LoVo (cell line): Measurements from ENCODE around the gene GPR25.

Source experiments
- DNase-seq: peaks from one replicate; pipeline ENCODE4 v3.0.0-alpha.2; 2016; ENCODE audit warnings: low spot score

The GPR25 gene

DNA sequence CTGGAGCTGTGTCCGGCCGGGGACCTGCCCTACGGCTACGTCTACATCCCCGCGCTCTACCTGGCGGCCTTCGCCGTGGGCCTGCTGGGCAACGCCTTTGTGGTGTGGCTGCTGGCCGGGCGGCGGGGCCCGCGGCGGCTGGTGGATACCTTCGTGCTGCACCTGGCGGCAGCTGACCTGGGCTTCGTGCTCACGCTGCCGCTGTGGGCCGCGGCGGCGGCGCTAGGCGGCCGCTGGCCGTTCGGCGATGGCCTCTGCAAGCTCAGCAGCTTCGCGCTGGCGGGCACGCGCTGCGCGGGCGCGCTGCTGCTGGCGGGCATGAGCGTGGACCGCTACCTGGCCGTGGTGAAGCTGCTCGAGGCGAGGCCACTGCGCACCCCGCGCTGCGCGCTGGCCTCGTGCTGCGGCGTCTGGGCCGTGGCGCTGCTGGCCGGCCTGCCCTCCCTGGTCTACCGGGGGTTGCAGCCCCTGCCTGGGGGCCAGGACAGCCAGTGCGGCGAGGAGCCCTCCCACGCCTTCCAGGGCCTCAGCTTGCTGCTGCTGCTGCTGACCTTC lies 412 bp downstream of the GPR25 start:
- DNase-seq, result no peak

DNA sequence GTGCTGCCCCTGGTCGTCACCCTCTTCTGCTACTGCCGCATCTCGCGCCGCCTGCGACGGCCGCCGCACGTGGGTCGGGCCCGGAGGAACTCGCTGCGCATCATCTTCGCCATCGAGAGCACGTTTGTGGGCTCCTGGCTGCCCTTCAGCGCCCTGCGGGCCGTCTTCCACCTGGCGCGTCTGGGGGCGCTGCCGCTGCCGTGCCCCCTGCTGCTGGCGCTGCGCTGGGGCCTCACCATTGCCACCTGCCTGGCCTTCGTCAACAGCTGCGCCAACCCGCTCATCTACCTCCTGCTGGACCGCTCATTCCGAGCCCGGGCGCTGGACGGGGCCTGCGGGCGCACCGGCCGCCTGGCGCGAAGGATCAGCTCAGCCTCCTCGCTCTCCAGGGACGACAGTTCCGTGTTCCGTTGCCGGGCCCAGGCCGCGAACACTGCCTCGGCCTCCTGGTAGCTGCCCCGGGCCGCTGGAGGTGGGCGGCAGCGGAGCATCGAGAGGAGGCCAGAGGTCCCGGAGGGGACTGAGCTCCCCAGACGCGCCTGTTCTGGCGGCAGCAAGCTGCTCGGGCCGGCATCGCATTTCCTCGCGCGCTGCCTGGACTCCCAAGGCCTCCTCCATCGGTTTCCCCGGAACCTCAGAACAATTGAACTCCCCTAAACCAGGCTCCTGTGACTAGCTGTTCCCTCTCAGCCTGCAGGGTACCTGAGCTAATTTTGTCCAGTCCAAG lies 1.1 kb downstream of the GPR25 start:
- DNase-seq, result no peak

DNA sequence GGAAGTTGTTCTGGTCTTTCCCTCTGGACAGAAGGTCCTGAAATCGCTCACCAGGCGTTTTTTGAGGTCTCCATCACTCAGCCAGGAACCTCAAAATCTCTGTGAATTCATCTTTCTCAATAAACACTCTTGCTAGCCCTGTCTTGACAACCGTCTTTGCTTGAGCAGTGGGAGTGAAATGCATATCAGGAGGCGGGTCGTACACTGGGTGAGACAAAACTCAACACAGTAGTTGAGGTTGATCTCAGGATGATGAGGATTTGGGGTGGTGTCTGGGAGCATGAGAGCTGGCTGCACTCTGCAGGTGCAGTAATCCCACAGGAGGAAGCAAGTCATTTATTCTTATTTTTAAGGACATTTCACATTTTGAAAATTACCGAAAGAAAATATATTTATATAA lies 1.9 kb downstream of the GPR25 start:
- DNase-seq, result no peak

DNA sequence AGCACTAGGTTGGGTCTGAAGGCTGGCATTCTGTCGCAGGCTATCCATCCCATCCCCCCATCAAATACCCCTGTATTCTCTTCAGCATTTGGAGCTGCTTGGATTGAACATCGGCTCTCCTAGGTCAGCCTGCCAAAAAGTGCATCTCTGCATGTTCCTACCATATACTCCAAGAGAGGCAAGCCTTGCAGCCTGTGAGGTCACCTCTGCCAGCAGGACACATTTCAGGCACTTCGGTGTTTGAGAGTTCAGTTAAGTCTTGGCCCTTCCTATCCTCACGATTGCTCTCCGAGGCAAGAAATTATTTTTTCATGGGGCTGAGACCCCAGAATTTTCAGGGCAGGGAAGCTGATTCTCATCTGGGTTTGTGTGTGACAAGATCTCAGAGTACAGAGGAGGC lies 2.6 kb downstream of the GPR25 start:
- DNase-seq, result no peak

DNA sequence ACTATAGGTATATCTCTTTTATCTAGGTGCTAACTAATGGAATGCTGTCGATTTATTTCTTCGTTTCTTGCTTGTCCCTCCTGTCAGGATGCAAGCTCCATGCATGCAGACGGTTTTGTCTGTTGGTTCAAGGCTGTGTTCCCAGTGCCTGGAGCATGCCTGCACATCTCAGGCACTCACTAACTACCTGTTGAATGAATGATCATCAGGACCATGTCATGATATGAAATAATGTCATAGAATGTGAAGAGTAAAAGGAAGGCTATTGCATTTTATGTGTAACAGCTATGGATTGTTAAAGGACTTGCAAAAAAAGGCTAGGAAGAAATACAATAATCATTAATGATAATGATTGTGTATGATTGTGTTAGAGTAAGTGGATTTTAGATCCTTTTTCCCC lies 4.2 kb downstream of the GPR25 start:
- DNase-seq, result no peak

DNA sequence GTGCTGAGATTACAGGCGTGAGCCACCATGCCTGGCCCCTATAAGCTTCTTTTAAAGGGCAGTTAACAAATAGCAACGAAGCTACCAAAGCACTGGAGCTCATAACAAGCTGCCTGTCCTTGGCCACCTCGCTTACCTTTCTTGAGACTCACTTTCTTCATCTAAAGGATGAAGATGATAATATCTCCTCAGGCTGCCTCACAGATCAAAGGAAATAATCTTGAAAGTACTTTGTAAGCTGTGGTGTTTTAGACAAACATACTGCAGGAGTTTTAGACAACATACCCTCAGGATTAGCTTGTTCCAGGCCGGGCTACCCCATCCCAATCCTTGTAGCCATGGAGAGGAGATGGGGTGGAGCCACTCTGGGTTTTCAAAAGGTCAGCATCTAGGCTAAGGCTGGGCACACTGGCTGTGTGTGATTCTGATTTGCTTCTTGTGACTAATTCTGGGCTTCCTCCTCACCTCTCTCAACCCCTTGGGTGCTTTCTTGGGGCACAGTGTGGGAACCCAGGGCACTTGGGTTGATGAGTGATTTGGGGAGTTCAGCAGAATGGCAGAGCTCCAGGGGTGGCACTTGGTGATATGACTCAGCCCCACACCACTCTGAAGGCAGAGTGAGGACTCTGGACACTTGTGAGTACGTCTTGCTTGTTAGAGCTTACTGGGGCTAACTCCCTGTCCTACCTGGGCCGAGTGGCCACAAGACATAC lies 5.2 kb downstream of the GPR25 start:
- no peak for DNase-seq

DNA sequence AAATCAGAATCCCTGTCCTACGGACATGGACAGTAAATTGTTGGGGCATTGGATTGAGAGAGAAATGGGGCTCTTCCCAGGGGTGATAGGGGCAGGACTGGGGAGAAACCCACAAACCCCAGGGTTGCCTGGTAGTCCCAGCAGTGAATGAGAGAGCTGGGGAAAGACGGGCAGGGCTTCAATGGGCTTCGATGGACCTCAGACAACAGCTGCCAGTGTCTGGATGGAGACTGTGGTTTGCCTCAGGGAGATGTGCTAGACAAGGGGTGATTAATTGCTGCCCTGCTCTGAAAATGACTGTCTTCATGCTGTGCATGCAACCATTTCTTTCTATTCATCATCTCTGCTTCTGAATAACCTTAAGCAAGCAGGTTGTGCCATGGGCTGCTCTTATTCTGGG lies 7.4 kb downstream of the GPR25 start:
- no peak for DNase-seq

DNA sequence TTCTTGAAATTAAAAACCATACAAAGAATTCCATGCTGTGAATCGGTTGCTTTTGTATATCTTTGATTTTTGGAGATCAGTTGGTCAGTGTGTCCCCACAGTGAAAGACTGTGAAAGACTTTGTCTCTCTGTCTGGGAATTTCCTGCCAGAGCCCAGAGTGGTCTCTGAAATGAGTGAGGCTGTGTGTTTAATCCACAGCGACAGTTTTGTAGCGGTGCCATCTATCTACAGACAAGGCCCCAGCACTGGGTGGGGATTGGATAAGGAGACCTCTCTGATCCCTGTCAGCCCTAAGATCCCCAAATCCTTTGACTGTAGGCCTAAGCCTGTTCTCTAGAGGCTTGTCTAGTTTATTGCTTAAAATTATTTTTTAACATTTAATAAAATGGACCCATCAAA lies 10.3 kb downstream of the GPR25 start:
- DNase-seq, result no peak

DNA sequence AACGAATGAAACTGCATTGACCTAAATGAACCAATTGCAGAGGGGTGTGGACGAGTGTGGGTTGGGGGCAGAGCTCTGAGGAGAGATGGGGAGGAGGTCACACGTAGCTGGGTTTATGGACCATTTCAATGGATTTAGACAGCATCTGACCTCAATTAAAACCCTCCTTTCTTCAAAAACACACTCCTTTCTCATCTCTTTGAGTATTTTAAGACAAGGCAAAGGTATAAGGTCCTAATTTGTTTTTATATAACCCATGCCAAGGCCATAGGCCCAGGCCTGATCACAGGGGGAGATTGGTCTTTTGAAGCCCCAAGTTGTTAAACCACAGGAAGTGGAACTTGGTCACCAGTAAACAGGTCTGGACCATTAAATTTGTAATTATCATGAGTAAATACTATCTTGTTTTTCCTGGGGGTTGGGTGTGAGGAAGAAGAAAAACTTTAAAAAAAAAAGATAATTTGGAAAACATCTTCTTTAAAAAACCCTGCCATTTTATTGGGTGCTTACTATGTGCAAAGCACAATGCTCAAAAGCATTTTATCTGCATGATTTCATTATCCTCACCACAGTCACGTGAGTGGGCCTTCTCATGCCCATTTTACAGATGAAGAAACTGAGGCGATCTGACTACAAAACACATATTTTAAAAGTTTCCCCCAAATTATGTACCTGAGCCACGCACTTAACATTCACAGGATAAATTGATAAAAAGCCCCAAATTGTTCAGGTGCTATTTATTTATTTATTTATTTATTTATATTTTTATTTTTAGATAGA lies 13.0 kb downstream of the GPR25 start:
- DNase-seq, result no peak

DNA sequence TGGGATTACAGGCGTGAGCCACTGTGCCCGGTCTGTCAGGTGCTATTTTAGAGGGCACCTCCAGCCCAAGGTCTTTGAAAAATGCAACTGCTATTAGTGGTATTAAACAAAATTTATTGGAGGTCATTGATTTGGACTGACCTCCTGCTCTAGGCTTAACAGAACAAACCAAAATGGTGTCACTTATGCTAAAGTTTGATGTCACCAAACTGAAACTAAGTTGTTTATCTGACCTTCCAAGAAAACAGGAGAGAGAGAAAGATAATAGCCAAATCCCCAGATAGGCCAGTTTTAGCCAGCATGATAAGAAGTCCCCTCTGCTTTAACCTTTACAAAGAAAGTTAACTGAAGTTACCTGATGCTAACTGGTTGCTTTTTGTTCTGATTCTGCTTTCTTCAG lies 13.8 kb downstream of the GPR25 start:
- DNase-seq, result no peak

DNA sequence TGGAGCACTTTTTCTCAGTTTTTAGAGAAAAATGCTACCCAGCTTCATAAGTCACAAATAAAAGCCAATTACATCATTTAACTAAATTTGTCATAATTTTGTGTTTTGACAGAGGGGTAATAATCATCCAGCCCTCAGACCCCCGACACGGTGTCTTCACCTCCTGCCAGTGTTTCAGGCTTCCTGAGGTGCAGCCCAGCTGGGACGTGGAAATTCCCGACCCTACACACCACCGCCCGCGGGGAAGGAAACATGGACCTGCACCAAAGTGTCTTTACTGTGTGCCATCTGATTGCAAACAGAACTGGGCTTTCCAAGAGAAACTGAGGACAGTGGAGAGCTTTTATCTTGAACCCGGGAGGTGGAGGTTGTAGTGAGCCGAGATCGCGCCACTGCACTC lies 14.3 kb downstream of the GPR25 start:
- DNase-seq, result no peak

DNA sequence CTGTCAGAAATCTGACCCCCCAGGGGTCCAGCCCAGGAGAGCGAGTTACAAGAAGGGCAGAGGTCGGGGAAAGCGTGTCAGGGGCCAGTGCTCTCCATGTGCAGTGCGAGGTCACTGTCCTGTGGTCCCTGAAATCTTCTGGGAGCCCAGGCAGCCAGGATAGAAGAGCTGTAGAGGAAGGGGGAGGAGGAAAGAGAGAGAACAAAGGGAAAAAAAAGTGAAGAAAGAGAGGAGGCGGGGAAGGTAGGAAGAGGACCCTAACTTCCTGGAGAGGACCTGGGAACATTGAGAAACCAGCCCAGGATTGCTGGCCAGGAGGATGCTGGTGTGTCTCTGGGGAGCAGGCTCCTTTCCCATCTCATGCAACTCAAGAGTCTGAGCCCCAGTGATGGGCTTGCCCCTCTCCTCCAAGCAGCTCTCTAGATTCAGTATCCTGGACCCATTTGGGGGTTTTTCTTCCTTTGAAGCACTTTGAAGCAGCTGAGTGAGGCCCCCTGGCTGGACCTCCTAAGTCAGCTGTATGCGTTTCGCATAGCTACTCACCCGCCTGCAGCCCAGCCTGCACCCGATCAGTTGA lies 15.1 kb downstream of the GPR25 start:
- DNase-seq, result no peak

DNA sequence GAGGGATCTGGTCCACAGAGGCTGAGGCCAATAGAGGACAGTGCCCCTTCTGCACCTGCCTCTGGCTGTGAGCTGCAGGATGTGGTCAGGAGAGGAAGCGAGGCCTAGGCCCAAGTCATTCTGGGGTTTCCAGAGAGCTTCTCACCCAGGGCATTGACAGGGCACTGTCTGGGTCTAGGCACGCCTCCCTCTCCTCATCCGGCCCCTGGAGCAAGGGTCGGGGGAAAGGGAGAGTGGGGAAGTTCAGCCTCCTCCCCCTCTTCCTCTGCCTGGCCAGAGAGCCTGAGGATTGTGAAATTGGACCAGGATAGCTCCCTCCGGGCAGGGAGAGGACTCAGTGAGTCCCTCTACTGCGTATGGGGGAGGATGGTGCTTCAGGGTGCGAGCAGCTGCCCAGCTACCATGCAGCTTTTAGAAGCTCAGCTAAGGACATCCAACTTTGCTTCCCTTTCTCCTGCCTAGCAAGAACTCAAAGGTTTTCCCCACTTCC lies 15.6 kb downstream of the GPR25 start:
- no peak for DNase-seq

DNA sequence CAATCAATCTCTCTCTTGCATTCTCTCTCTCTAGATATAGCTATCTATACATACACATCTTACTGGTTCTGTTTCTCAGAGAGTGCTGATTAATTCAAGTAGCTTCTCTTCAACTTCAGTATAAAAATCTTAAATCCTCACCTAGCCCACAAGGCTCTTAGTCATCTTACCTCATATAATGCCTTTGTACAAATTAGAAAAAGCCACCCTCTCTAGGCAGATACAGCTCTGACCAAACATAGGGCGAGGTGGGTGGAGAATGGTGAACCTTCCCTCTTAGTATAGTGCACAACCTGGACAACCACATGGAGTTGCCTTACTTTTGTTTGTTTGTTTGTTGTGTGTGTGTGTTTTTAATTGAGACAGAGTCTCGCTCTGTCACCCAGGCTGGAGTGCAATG lies 16.8 kb downstream of the GPR25 start:
- DNase-seq, result no peak

DNA sequence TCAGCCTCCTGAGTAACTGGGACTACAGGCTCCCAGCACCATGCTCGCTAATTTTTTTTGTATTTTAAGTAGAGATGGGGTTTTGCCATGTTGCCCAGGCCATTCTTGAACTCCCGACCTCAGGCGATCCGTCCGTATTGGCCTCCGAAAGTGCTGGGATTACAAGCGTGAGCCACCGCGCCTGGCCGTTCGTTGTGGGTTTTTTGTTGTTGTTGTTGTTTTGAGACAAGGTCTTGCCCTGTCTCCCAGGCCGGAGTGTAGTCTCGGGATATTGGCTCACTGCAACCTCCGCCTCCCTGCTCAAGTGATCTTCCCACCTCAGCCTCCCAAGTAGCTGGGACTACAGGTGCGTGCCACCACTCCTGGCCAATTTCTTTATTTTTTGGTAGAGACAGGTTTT lies 17.2 kb downstream of the GPR25 start:
- no peak for DNase-seq

DNA sequence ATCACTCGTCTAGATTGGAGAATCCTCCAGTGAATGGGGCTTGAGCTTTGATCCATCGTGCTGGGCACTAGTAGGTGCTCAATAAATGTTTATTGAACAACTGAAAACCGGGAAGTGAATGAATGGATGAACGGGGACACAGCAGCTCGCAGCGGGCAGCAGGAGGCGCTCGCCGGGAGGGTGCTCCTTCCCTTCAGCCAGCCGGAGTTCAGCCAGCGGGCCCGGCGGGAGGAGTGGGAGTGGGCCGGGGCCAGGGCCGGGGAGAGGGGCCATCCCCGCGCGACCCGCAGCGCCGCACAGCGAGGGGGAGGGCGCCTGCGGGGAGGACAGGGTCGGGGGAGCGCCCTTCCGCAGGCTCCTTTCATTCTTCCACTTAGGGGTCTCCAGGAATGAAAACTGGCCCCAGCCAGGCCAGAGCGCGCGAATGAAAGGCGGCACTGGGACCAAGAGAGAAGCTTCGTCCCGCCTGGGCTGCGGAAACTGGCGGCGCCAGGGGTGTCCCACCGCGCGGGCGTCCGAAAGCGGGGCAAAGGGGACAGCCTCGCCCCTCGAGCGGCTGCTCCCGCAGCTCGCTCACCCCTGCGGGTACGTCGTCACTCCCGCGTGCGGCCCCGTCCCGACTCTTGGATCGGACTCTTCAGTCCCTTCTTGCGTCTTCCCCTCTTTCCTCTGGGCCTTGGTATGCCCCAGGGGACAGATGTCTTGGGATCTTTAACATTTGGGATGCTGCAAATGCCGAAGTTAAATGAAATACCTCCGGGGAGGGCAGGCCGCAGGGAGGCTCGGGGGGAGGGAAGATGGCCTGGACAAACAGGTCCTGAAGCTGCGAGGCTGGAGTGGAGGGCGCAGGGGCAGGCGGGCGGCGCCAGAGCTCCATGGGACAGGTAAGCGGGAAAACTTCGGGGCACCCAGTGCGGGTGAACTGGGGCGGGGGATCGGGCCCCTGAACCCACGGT lies 18.3 kb downstream of the GPR25 start:
- peak; percentile 70 for DNase-seq

DNA sequence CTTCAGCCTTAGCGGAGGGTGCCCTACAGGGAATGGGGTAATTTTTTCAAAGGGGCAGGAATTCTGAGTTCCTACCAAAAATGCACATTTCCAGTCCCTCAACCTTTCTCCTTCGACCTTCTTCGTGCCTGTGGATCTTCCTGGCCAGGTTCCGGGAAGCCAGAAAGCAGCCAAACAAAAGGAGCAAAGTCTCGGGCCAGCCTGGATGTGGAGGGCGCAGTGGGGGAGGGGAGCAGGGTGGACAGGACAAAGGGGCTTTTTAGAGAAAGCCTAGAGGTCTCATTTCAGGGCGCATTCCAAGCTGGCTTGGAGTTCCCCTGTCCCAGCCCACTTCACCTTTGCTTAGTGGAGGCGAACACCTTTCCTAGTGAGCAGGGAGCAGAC lies 19.0 kb downstream of the GPR25 start:
- peak; percentile 38 for DNase-seq

DNA sequence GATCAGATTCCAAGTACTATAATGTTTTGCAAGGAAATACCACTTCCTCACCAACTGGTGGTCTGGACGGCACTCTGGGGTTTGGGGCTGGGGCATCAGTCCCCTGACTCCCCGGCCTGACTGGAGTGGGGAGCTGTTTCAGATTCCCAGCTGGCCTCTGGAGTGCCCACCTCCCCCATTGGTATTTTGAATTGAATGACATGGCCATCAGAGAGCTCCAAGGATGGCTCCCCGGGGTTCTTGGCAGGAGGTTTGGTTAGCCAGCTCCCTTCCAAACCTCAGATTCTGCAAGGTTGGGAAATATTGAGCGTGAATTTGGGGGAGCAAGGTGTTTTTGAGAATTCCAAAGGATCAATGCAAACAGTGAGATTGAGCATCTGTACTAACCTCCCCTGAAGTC lies 19.8 kb downstream of the GPR25 start:
- DNase-seq, result no peak

DNA sequence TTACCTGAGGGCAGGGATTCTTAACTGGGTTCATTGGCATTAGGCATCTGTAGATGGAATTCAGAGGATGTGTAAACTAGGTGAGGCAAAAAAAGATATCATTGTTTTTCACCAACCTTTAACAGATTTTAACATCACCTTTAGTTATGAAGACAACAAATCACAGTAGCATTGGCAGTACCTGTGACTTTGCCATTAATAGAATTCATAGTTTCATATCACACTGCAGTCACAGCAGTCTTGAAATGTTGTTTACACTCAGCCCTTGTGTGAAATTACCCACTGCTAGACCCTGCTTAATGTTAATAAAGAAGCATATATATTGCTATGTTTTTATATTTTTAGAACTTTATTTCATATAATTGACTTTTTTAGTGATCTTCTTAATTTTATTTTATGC lies 20.2 kb downstream of the GPR25 start:
- DNase-seq, result no peak

DNA sequence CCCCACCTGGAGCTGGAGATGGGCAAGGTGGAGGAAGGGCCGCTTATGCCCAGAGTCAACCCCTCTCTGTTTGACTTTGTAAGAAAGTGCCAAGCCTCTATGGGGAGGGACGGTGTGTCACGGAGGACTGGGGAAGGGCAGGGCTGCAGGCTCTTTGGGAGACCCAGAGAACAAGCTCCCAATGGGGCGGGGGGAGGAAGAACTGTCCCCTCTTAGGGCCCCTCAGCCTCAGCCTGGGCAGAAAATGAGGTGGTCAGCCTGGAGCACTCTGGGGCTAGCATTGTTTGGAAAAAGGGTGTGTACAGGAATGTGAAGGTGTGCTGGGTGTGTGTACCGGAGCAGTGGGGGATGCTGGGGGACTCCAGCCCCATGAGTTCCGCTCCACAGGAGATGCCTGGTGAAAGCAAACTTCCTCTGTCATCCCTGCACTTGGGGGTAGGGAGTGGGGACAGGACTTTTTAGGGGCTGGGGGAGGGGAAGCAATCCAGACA lies 20.7 kb downstream of the GPR25 start:
- peak; percentile 68 for DNase-seq
